Loucy (cell line): ENCODE data around the gene OR52E4.

ENCODE experiments used
- CTCF ChIP-seq: fragments of 200-600 bp; sonication (generic); conservative IDR thresholded peaks from 2 replicates; pipeline ENCODE4 v1.5.1; 2014; ENCODE audit warnings: mild to moderate bottlenecking, antibody characterized with exemption, low read length
- EZH2phosphoT487 ChIP-seq: fragments of 200-600 bp; IDR thresholded peaks from 2 replicates; pipeline ENCODE4 v1.6.1; 2018; ENCODE audit warnings: antibody characterized with exemption, mild to moderate bottlenecking, moderate library complexity, borderline replicate concordance

GRCh38 chr11:5891216-5891800 lies 10.9 kb downstream of the OR52E4 start:
- TF ChIP-seq CTCF (peak; percentile 43; the same call in 1 of the 2 replicates), EZH2phosphoT487 (no peak)
